Neural cell (in vitro differentiated cells): Measurements from ENCODE around the gene DCANP1. TPM values are rescaled to one million over a fixed set of nuclear protein-coding genes. Genes with fewer than 3 reads are reported as not detected.

Experiments used
- H2AFZ ChIP-seq: fragments of 200-600, 300-800 bp; sonication (generic), shearing (Covaris generic); 2 replicates; pipeline ENCODE4 v1.6.0; 2014; ENCODE audit warnings: low read depth, mild to moderate bottlenecking, antibody characterized with exemption, low read length, moderate library complexity
- H3F3A ChIP-seq: fragments of 200-600 bp; shearing (Covaris generic); 2 replicates; pipeline ENCODE4 v1.6.1; 2016; ENCODE audit warnings: mild to moderate bottlenecking, moderate library complexity, mixed read lengths, antibody characterized with exemption, low read length; ENCODE audit not compliant: insufficient read depth, poor library complexity, severe bottlenecking
- H3K27ac ChIP-seq: fragments of 200-600, 300-800 bp; sonication (generic), shearing (Covaris generic); 2 replicates; pipeline ENCODE4 v1.5.1; 2014; ENCODE audit warnings: mild to moderate bottlenecking, low read length, moderate library complexity
- H3K27me3 ChIP-seq: fragments of 300-800, 200-600 bp; sonication (generic), shearing (Covaris generic); 2 replicates; pipeline ENCODE4 v1.6.0; 2014; ENCODE audit warnings: mild to moderate bottlenecking, low read depth, low read length, moderate library complexity; ENCODE audit not compliant: insufficient read depth
- H3K36me3 ChIP-seq: fragments of 300-800, 200-600 bp; sonication (generic), shearing (Covaris generic); 2 replicates; pipeline ENCODE4 v1.5.1; 2014; ENCODE audit warnings: mild to moderate bottlenecking, antibody characterized with exemption, low read length, moderate library complexity; ENCODE audit not compliant: insufficient read depth
- H3K4me2 ChIP-seq: fragments of 300-800, 200-600 bp; sonication (generic), shearing (Covaris generic); 2 replicates; pipeline ENCODE4 v1.6.0; 2014; ENCODE audit warnings: mild to moderate bottlenecking, low read length
- H3K4me3 ChIP-seq: fragments of 300-800, 200-600 bp; sonication (generic), shearing (Covaris generic); 2 replicates; pipeline ENCODE4 v1.5.1; 2014; ENCODE audit warnings: mild to moderate bottlenecking, low read length, moderate library complexity
- H3K79me2 ChIP-seq: fragments of 200-600 bp; shearing (Covaris generic); replicated peaks from 2 replicates; pipeline ENCODE4 v1.6.0; 2014; ENCODE audit warnings: mild to moderate bottlenecking, low read length, moderate library complexity; ENCODE audit not compliant: insufficient read depth
- H3K9ac ChIP-seq: fragments of 300-800, 200-600 bp; sonication (generic), shearing (Covaris generic); 2 replicates; pipeline ENCODE4 v1.6.1; 2016; ENCODE audit warnings: mild to moderate bottlenecking, low read length, mixed read lengths
- H3K9me2 ChIP-seq: fragments of 200-600 bp; shearing (Covaris generic); 2 replicates; pipeline ENCODE4 v1.6.1; 2016; ENCODE audit warnings: mild to moderate bottlenecking, low read length, mixed read lengths; ENCODE audit not compliant: insufficient read depth
- H3K9me3 ChIP-seq: fragments of 200-600, 300-800 bp; sonication (generic), shearing (Covaris generic); 2 replicates; pipeline ENCODE4 v1.6.1; 2016; ENCODE audit warnings: mild to moderate bottlenecking, mixed run types, low read length, moderate library complexity, mixed read lengths
- H4K20me1 ChIP-seq: fragments of 200-600 bp; shearing (Covaris generic); 2 replicates; pipeline ENCODE4 v1.6.1; 2016; ENCODE audit warnings: mild to moderate bottlenecking, mixed run types; ENCODE audit not compliant: insufficient read depth
- CTCF ChIP-seq: fragments of 450-650 bp; IDR thresholded peaks from 2 replicates; pipeline ENCODE4 v1.5.1; 2014; ENCODE audit warnings: antibody characterized with exemption, mild to moderate bottlenecking, moderate library complexity; ENCODE audit not compliant: poor library complexity, severe bottlenecking
- EP300 ChIP-seq: fragments of 450-650 bp; conservative IDR thresholded peaks from 2 replicates; pipeline ENCODE4 v1.6.1; 2014; ENCODE audit warnings: antibody characterized with exemption, mild to moderate bottlenecking, moderate library complexity; ENCODE audit not compliant: poor library complexity, severe bottlenecking
- EZH2 ChIP-seq: fragments of 200-600, 300-800 bp; shearing (Covaris generic), sonication (generic); IDR thresholded peaks from 2 replicates; pipeline ENCODE4 v1.6.1; 2014; ENCODE audit warnings: antibody characterized with exemption, low read length, borderline replicate concordance, mild to moderate bottlenecking; ENCODE audit not compliant: insufficient read depth, poor library complexity, severe bottlenecking
- MXI1 ChIP-seq: fragments of 450-650 bp; conservative IDR thresholded peaks from 2 replicates; pipeline ENCODE4 v1.6.1; 2014; ENCODE audit warnings: antibody characterized with exemption, mild to moderate bottlenecking; ENCODE audit not compliant: poor library complexity, severe bottlenecking
- POLR2AphosphoS5 ChIP-seq: IDR thresholded peaks from 2 replicates; pipeline ENCODE4 v1.6.1; 2012
- RAD21 ChIP-seq: fragments of 450-650 bp; conservative IDR thresholded peaks from 2 replicates; pipeline ENCODE4 v1.6.1; 2014; ENCODE audit warnings: antibody characterized with exemption, mild to moderate bottlenecking, moderate library complexity
- REST ChIP-seq: IDR thresholded peaks from 2 replicates; pipeline ENCODE4 v1.6.1; 2012; ENCODE audit warnings: borderline replicate concordance
- SMC3 ChIP-seq: fragments of 450-650 bp; conservative IDR thresholded peaks from 2 replicates; pipeline ENCODE4 v1.6.1; 2014; ENCODE audit warnings: antibody characterized with exemption, mild to moderate bottlenecking, moderate library complexity; ENCODE audit not compliant: poor library complexity
- TAF1 ChIP-seq: IDR thresholded peaks from 2 replicates; pipeline ENCODE4 v1.6.1; 2012; ENCODE audit warnings: low read depth
- polyA plus RNA-seq: library from polyadenylated mRNA; depleted of rRNA; stranded (reverse); fragments of >200 nt; gene quantifications from 2 replicates; pipeline ENCODE4 v1.2.3, GENCODE V29; 2014

Gene DCANP1
- polyA plus RNA-seq, 1 donor from 2014 or later, result not detected

- no peaks in the 10 kb centered on the region for H3K36me3 ChIP-seq
- H3K4me2 ChIP-seq, result no peak overlapping the region
- H3K4me3 ChIP-seq, result no peak overlapping the region
- TF ChIP-seq CTCF (no peak), REST (no peak), RAD21 (no peak), TAF1 (no peak), EP300 (no peak), MXI1 (no peak), EZH2 (no peak), POLR2AphosphoS5 (no peak), SMC3 (no peak)
- no peaks in the 10 kb centered on the region for H3F3A ChIP-seq
- no peaks in the 10 kb centered on the region for H3K27me3 ChIP-seq
- no peaks in the 10 kb centered on the region for H4K20me1 ChIP-seq
- H3K27ac ChIP-seq, result no peak overlapping the region
- H3K79me2 ChIP-seq, result no peaks in the 10 kb centered on the region
- H3K9me2 ChIP-seq, result no peaks in the 10 kb centered on the region
- no peak overlapping the region for H3K9ac ChIP-seq
- H2AFZ ChIP-seq, result no peak overlapping the region
- H3K9me3 ChIP-seq, result no peaks in the 10 kb centered on the region
These were observed 17.6 kb downstream of the DCANP1 start for GRCh38 chr5:135429301-135430134.

GRCh38 chr5:135428586-135428985 lies 18.6 kb downstream of the DCANP1 start:
- Histone ChIP-seq H3K79me2 (no peaks in the 10 kb centered on the region), H3K9ac (no peak overlapping the region), H2AFZ (no peak overlapping the region), H3K9me3 (no peaks in the 10 kb centered on the region), H3K4me3 (no peak overlapping the region), H4K20me1 (no peaks in the 10 kb centered on the region), H3K9me2 (no peaks in the 10 kb centered on the region), H3K27me3 (no peaks in the 10 kb centered on the region), H3K4me2 (no peak overlapping the region), H3K27ac (no peak overlapping the region), H3F3A (no peaks in the 10 kb centered on the region), H3K36me3 (no peaks in the 10 kb centered on the region)
- TF ChIP-seq CTCF, result no peak
